Measurements from ENCODE around the gene SCN8A. TPM values are rescaled to one million over a fixed set of nuclear protein-coding genes. Genes with fewer than 3 reads are reported as not detected.

SCN8A gene
- total RNA-seq, 2 donors from 2014 or later = 0.79 TPM

GRCh38 chr12:51749986-51750317 is 158.9 kb downstream of the SCN8A start:
- ATAC-seq (replicated peaks in 1 of 2) = no peak
- DNase-seq = no peak
- no peak overlapping the region for H3K27ac Mint-ChIP-seq
- peaks cover 6% of the 10 kb centered on the region for H3K27me3 Mint-ChIP-seq (ENCODE audit: low read depth)
- no peaks in the 10 kb centered on the region for H3K36me3 Mint-ChIP-seq (ENCODE audit: insufficient read depth in 2 of 2)
- no peaks in the 10 kb centered on the region for H3K4me1 Mint-ChIP-seq (ENCODE audit: low read depth)
- H3K4me3 Mint-ChIP-seq = no peak overlapping the region
- no peaks in the 10 kb centered on the region for H3K9me3 Mint-ChIP-seq

- no peak for ATAC-seq (replicated peaks in 1 of 2)
- H3K27ac Mint-ChIP-seq = no peak overlapping the region
- H3K4me1 Mint-ChIP-seq (ENCODE audit: low read depth) = no peaks in the 10 kb centered on the region
- peaks cover 6% of the 10 kb centered on the region for H3K27me3 Mint-ChIP-seq (ENCODE audit: low read depth)
- no peak overlapping the region for H3K4me3 Mint-ChIP-seq
- no peak for DNase-seq
- no peaks in the 10 kb centered on the region for H3K36me3 Mint-ChIP-seq (ENCODE audit: insufficient read depth in 2 of 2)
- no peaks in the 10 kb centered on the region for H3K9me3 Mint-ChIP-seq
These were observed 160.6 kb downstream of the SCN8A start for GRCh38 chr12:51751661-51752060.

- no peak for DNase-seq
- H3K27ac Mint-ChIP-seq = no peak overlapping the region
- H3K36me3 Mint-ChIP-seq (ENCODE audit: insufficient read depth in 2 of 2) = no peaks in the 10 kb centered on the region
- no peak overlapping the region for H3K4me3 Mint-ChIP-seq
- no peaks in the 10 kb centered on the region for H3K9me3 Mint-ChIP-seq
- no peak for ATAC-seq (replicated peaks in 1 of 2)
- peaks cover 6% of the 10 kb centered on the region for H3K27me3 Mint-ChIP-seq (ENCODE audit: low read depth)
- H3K4me1 Mint-ChIP-seq (ENCODE audit: low read depth) = no peaks in the 10 kb centered on the region
These were observed 161.3 kb downstream of the SCN8A start for GRCh38 chr12:51752234-51752889.

GRCh38 chr12:51753980-51754675 is 163.1 kb downstream of the SCN8A start:
- peaks cover 6% of the 10 kb centered on the region for H3K27me3 Mint-ChIP-seq (ENCODE audit: low read depth)

GRCh38 chr12:51755251-51755650 is 164.2 kb downstream of the SCN8A start:
- no peaks in the 10 kb centered on the region for H3K9me3 Mint-ChIP-seq
- ATAC-seq (replicated peaks in 1 of 2) (no peak), DNase-seq (no peak)
- H3K36me3 Mint-ChIP-seq (ENCODE audit: insufficient read depth in 2 of 2) = no peaks in the 10 kb centered on the region
- no peak overlapping the region for H3K27ac Mint-ChIP-seq
- peaks cover 6% of the 10 kb centered on the region for H3K27me3 Mint-ChIP-seq (ENCODE audit: low read depth)
- no peaks in the 10 kb centered on the region for H3K4me1 Mint-ChIP-seq (ENCODE audit: low read depth)
- no peak overlapping the region for H3K4me3 Mint-ChIP-seq

More at GRCh38 chr12:51753980-51754675, 163.1 kb downstream of the SCN8A start:
- Mint-ChIP-seq H3K27ac (no peak overlapping the region), H3K4me1 (ENCODE audit: low read depth) (no peaks in the 10 kb centered on the region), H3K9me3 (no peaks in the 10 kb centered on the region), H3K36me3 (ENCODE audit: insufficient read depth in 2 of 2) (no peaks in the 10 kb centered on the region), H3K4me3 (no peak overlapping the region)
- ATAC-seq (replicated peaks in 1 of 2) = no peak
- no peak for DNase-seq

- Mint-ChIP-seq H3K27me3 (ENCODE audit: low read depth) (no peaks in the 10 kb centered on the region), H3K4me1 (ENCODE audit: low read depth) (no peaks in the 10 kb centered on the region), H3K27ac (no peak overlapping the region), H3K36me3 (ENCODE audit: insufficient read depth in 2 of 2) (no peaks in the 10 kb centered on the region), H3K4me3 (no peak overlapping the region), H3K9me3 (no peaks in the 10 kb centered on the region)
- no peak for ATAC-seq (replicated peaks in 1 of 2)
- DNase-seq = no peak
These were observed 168.1 kb downstream of the SCN8A start for GRCh38 chr12:51759175-51759574.

- H3K4me1 Mint-ChIP-seq (ENCODE audit: low read depth) = no peaks in the 10 kb centered on the region
- H3K27ac Mint-ChIP-seq = no peak overlapping the region
- no peak overlapping the region for H3K4me3 Mint-ChIP-seq
These were observed 168.7 kb downstream of the SCN8A start for GRCh38 chr12:51759695-51760094.

GRCh38 chr12:51760231-51760630 is 169.2 kb downstream of the SCN8A start:
- Mint-ChIP-seq H3K9me3 (no peaks in the 10 kb centered on the region), H3K4me3 (no peak overlapping the region), H3K27ac (no peak overlapping the region), H3K36me3 (ENCODE audit: insufficient read depth in 2 of 2) (no peaks in the 10 kb centered on the region), H3K4me1 (ENCODE audit: low read depth) (no peaks in the 10 kb centered on the region), H3K27me3 (ENCODE audit: low read depth) (no peaks in the 10 kb centered on the region)
- no peak for ATAC-seq (replicated peaks in 1 of 2)
- no peak for DNase-seq

More at GRCh38 chr12:51759695-51760094, 168.7 kb downstream of the SCN8A start:
- no peak for DNase-seq
- ATAC-seq (replicated peaks in 1 of 2) = no peak
- Mint-ChIP-seq H3K36me3 (ENCODE audit: insufficient read depth in 2 of 2) (no peaks in the 10 kb centered on the region), H3K27me3 (ENCODE audit: low read depth) (no peaks in the 10 kb centered on the region), H3K9me3 (no peaks in the 10 kb centered on the region)

- H3K27me3 Mint-ChIP-seq (ENCODE audit: low read depth) = no peaks in the 10 kb centered on the region
- ATAC-seq (replicated peaks in 1 of 2) = no peak
- H3K36me3 Mint-ChIP-seq (ENCODE audit: insufficient read depth in 2 of 2) = no peaks in the 10 kb centered on the region
These were observed 172.7 kb downstream of the SCN8A start for GRCh38 chr12:51763743-51764142.

GRCh38 chr12:51766067-51766676 is 175.1 kb downstream of the SCN8A start:
- DNase-seq = no peak
- no peak for ATAC-seq (replicated peaks in 1 of 2)
- no peaks in the 10 kb centered on the region for H3K36me3 Mint-ChIP-seq (ENCODE audit: insufficient read depth in 2 of 2)
- H3K9me3 Mint-ChIP-seq = no peaks in the 10 kb centered on the region
- no peaks in the 10 kb centered on the region for H3K27me3 Mint-ChIP-seq (ENCODE audit: low read depth)
- no peak overlapping the region for H3K27ac Mint-ChIP-seq
- H3K4me1 Mint-ChIP-seq (ENCODE audit: low read depth) = no peaks in the 10 kb centered on the region
- no peak overlapping the region for H3K4me3 Mint-ChIP-seq

More at GRCh38 chr12:51763743-51764142, 172.7 kb downstream of the SCN8A start:
- Mint-ChIP-seq H3K4me3 (no peak overlapping the region), H3K27ac (no peak overlapping the region), H3K9me3 (no peaks in the 10 kb centered on the region), H3K4me1 (ENCODE audit: low read depth) (no peaks in the 10 kb centered on the region)
- DNase-seq = no peak

- ATAC-seq (replicated peaks in 1 of 2) (no peak), DNase-seq (no peak)
- no peaks in the 10 kb centered on the region for H3K9me3 Mint-ChIP-seq
- no peak overlapping the region for H3K4me3 Mint-ChIP-seq
- no peaks in the 10 kb centered on the region for H3K27me3 Mint-ChIP-seq (ENCODE audit: low read depth)
- no peaks in the 10 kb centered on the region for H3K36me3 Mint-ChIP-seq (ENCODE audit: insufficient read depth in 2 of 2)
- no peaks in the 10 kb centered on the region for H3K4me1 Mint-ChIP-seq (ENCODE audit: low read depth)
- H3K27ac Mint-ChIP-seq = no peak overlapping the region
These were observed 180.0 kb downstream of the SCN8A start for GRCh38 chr12:51771008-51771407.

- Mint-ChIP-seq H3K27ac (no peak overlapping the region), H3K36me3 (ENCODE audit: insufficient read depth in 2 of 2) (no peaks in the 10 kb centered on the region), H3K27me3 (ENCODE audit: low read depth) (no peaks in the 10 kb centered on the region), H3K4me3 (no peak overlapping the region), H3K9me3 (no peaks in the 10 kb centered on the region), H3K4me1 (ENCODE audit: low read depth) (no peaks in the 10 kb centered on the region)
- DNase-seq = no peak
- no peak for ATAC-seq (replicated peaks in 1 of 2)
These were observed 182.3 kb downstream of the SCN8A start for GRCh38 chr12:51773145-51773869.

- H3K27ac Mint-ChIP-seq = no peak overlapping the region
- no peaks in the 10 kb centered on the region for H3K27me3 Mint-ChIP-seq (ENCODE audit: low read depth)
- DNase-seq = no peak
- H3K4me3 Mint-ChIP-seq = no peak overlapping the region
- ATAC-seq (replicated peaks in 1 of 2) = no peak
- no peaks in the 10 kb centered on the region for H3K9me3 Mint-ChIP-seq
- H3K4me1 Mint-ChIP-seq (ENCODE audit: low read depth) = peaks cover 5% of the 10 kb centered on the region
- no peaks in the 10 kb centered on the region for H3K36me3 Mint-ChIP-seq (ENCODE audit: insufficient read depth in 2 of 2)
These were observed 183.9 kb downstream of the SCN8A start for GRCh38 chr12:51774933-51775332.
